NCI-H1092 treated with DMSO at 0.1 percent for 48 hours (cell line): Measurements from ENCODE around the gene GTF3C6.
"Not testable (repeated sequence)": the region's sequence is repeated elsewhere in the genome, so short reads cannot be mapped to it uniquely, and the experiment has no call there.

ENCODE experiments used
- DNase-seq: peaks from one replicate; lab custom pipeline; 2025; lab: John Stamatoyannopoulos, UW

GTF3C6 gene

DNA sequence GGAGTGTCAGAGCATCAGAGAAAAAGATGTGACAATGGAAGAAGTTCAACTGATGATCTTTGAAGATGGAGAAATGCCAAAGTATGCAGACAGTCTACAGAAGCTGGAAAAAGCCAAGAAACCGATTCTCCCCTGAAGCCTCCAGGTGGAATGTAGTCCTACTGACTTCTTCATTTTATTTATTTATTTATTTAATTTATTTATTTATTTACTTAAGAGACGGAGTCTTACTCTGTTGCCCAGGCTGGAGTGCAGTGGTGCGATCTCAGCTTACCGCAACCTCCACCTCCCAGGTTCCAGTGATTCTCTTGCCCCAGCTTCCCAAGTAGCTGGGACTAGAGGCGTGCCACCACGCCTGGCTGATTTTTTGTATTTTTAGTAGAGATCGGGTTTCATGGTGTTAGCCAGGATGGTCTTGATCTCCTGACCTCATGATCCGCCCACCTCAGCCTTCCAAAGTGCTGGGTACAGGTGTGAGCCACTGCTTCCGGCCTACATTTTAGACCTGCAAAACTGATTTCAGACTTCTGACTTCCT, 21.1 kb downstream of the GTF3C6 start:
- no peak for DNase-seq

DNA sequence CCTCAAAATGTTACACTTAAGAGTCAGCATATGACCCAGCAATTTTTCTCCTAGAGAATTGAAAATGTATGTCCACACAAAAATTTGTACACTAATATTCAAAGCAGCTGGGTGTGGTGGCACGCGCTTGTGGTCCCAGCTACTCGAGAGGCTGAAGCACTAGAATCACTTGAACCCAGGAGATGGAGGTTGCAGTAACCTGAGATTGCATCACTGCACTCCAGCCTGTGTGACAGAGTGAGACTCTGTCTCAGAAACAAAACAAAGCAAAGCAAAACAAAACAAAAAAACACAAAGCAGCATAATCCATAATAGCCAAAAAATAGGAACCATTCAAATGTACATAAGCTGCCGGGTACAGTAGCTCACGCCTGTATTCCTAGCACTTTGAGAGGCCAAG, 21.7 kb downstream of the GTF3C6 start:
- no peak for DNase-seq

DNA sequence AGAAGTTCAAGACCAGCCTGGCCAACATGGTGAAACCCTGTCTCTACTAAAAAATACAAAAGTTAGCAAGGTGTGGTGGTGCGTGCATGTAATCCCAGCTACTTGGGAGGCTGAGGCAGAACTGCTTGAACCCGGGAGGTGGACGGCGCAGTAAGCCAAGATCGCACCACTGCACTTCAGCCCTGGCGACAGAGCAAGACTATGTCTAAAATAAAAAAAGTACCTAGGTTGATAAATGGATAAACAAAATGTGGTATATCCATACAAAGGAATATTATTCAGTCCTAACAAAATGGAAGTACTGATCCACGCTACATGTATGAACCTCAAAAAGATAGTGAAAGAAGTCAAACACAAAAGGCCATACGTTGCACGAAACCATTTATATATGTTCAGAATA, 22.1 kb downstream of the GTF3C6 start:
- no peak for DNase-seq

DNA sequence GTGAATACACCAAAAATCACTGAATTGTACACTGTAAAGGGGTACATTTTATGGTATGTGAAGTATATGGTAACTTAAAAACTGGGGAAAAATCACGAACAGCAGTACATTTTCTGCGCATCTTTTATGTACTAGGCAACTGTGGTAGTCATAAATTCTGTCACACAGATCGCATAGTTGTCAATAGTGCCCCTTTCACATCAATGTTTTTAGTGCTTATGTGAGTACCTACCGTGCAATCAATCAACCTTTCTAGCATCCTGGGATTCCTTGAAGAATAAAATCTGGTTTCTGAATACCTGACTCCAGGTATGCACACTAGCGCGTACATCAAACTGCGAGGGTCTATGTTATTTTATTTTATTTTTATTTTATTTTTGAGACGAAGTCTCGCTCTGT, 22.7 kb downstream of the GTF3C6 start:
- no peak for DNase-seq

DNA sequence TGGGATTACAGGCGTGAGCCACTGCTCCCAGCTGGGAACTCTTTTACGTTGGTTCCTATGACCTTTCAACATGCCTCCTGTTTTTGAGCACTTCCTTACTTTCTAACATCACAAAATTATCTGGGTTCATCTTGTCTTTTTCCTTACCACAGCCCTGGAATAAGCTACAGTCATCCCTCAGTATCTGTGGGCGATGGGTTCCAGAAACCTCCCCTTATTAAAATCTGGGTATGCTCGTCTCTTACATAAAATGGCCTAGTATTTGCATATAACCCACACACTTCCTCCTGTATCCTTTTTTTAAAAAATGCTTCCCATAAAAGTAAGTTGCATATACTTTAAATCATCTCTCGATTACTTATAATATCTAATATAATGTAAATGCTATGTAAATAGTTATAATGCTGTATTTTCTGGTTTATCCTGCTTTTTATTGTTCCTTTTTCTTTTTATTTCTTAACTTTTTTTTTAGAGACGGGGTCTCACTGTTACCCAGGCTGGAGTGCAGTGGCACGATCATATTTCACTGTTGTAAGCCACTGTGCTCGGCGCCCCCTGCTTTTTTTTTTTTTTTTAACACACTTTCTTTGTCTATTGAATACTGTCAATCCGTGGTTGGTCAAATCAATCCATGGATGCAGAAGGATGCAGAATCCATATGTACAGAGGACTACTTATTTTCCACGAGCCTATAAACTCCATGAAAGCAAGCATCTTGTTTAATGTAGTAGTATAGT, 32.5 kb downstream of the GTF3C6 start:
- DNase-seq: no peak

DNA sequence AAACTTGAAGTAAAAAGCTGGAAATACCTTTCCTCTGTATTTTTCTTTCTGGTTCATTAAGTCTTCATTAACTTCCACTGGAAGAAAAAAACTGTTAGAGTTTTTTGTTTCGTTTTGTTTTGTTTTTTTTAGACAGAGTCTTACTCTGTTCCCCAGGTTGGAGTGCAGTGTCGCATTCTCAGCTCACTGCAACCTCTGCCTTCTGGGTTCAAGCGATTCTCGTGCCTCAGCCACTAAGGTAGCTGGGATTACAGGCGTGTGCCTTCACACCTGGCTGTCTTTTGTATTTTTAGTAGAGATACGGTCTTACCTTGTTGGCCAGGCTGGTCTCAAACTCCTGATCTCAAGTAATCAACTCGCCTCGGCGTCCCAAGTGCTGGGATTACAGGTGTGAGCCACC, 38.2 kb downstream of the GTF3C6 start:
- no peak for DNase-seq

DNA sequence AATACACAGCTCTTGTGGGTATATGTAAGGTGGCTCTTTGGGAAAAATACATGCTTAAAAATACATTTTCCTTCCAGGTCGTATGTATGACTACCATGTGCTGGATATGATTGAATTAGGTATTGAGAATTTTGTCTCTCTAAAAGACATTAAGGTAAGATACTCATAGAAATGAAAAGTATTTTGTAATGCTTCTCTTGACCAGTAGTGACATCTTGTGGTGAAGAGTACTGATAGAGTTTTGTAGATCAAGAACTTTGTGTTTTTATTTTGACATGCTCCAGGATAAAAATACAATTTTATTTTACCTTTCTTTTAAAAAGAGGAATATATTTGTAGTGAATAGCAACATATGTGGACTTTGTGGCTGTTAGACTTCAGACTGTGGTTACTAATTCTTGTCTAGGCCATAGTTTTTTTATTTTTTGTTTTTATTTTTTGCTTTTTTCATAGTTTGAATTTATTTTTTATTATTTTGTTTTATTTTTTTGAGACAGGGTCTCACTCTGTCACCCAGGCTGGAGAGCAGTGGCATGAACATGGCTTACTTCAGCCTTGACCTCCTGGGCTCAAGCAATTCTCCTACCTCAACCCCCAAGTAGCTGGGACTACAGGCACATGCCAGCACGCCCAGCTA, 41.2 kb downstream of the GTF3C6 start:
- DNase-seq: peak; percentile 4

DNA sequence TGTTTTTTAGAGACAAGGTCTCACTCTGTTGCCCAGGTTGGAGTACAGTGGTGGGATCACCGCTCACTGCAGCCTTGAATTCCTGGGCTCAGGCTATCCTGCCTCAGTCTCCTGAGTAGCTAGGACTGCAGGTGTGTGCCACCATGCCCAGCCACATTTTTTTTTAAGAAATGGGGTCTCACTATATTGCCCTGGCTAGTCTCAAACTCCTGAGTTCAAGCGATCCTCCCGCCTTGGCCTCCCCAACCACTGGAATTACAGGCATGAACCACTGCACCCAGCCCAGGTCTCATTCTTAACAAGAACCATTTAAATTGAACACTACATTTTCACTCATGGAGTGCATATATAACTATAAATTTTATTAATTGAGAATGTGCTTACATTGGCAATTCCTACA, 43.8 kb downstream of the GTF3C6 start:
- no peak for DNase-seq

DNA sequence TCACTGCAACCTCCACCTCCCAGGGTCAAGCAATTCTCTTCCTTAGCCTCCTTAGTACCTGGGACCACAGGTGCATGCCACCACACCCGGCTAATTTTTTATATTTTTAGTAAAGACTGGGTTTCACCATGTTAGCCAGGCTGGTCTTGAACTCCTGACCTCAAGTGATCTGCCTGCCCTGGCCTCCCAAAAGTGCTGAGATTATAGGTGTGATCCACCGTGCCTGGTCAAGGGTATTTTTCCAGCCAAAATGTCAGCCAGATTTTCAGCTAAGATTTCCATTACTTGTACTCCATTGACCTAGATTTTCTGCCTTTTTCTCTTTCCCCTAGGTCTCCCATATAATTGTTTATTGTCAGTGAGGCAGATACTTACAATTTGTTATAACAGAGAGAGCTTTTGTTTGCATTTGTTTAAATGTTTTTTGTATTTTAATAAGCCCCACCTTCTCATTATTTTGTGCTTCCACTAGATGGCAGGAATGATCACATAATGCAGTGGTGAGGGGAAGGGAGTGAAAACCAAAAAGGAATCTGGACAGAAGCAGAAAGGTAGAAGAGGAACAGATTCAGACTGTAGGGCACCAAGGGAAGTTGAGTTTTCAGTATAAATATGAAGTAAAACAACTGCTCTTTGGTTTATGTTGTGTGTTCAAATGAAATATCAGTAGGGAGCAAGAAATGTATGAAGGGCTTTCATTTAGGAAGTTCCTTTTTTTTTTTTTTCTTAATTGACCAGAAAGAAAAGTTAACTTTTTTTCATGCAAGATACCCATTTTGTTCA, 53.0 kb downstream of the GTF3C6 start:
- DNase-seq: peak; percentile 19

DNA sequence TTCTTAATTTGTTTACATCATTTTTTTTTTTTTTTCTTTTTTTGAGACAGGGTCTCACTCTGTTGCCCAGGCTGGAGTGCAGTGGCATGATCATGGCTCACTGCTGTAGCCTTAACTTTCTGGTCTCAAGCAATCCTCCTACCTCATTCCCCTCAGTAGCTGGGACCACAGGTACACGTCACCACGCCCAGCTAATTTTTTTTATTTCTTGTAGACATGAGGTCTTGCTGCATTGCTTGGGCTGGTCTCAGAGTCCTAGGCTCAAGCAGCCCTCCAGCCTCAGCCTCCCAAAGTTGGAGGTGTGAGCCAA, 53.6 kb downstream of the GTF3C6 start:
- no peak for DNase-seq

DNA sequence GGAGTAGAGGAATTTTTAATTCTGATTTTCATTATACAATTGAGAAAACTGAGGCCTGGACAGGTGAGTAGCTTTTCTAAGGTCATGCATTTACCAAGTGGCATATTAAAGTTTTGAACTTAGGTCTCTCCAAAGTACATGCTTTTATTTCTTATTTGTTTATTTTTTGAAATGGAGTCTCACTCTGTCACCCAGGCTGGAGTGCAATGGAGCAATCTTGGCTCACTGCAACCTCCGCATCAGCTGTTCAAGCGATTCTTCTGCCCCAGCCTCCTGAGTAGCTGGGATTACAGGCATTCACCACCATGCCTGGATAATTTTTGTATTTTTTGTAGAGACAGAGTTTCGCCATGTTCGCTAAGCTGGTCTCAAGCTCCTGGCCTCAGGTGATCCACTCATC, 54.0 kb downstream of the GTF3C6 start:
- not testable (repeated sequence) for DNase-seq

DNA sequence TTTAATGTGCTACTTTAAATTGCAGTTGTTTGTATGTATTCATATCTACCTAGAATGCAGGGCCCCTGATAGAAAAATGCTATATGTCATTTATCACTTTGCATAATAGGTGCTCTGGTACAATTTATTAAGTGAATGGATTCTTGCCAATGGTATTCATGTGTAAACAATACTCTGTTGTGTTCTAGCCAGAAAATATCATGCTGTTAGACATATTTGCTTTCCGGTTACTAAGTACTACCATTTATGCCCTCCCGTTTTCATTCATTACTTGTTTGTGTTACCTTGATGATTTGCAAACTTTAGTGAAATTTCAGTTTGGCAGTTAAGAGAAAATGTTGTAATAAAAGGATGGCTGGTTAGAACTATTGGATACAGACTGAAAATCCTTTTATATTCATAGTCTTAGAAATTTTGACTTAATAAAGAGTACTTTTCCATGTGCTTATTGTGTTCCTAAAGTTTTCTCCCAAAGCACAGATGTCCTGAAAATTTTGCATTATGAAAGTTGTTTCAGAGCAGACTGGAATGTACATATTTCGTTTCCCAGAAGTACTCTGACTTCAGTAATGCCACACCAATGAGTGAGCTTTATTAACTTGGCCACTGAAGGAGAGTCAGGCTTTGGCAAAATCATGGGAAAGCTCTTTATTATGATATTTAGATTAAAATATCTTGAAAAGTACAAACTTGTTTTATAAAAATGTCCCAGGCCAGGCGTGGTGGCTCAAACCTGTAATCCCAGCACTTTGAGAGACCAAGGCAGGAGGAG, 54.8 kb downstream of the GTF3C6 start:
- peak; percentile 11 for DNase-seq

DNA sequence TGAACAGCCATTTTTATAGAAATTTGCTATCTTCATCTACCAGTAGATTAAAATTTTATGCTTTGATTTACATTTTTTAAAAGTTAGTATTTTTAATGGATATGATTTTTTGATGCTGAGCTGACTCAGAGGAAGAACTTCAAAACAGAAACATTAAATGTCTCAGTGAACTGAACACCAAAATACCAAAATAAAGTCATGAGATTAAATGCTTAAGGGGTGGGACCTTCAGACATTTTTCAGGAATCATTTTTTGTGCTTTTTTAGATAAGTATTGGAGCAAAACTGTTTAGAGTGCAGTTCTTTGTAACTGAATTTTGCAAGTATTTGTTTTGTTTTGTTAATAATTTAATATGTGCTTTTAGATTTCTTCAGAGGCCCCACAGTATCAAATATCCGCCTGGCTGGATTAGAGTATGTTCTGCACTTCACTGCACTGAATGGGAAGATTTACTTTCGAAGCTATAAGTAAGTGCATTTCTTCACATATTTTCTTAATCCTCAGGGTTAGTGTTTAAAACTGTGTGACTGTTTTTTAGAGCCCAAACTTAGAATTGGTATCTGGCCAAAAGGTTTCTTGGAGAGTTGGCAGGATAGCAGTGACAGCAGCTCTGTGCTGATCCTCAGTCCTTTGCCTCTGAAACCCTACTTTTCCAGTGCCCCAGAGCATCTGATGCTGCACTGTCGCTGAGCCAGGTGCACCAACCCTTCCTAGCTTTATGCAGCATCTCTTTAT, 57.1 kb downstream of the GTF3C6 start:
- no peak for DNase-seq

DNA sequence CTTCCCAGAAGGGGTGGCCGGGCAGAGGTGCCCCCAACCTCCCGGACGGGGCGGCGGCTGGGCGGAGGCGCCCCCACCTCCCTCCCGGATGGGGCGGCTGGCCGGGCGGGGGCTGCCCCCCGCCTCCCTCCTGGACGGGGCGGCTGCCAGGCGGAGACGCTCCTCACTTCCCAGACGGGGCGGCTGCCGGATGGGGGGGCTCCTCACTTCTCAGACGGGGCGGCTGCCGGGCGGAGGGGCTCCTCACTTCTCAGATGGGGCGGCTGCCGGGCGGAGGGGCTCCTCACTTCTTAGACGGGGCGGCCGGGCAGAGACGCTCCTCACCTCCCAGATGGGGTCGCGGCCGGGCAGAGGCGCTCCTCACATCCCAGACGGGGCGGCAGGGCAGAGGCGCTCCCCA, 58.7 kb downstream of the GTF3C6 start:
- DNase-seq: not testable (repeated sequence)
